GM23338 (cell line): ENCODE results near the gene MTHFR.

Experiments
- EZH2 ChIP-seq: fragments of 200-600 bp; sonication (generic); IDR thresholded peaks from one replicate; pipeline ENCODE4 v1.8.0; 2017; ENCODE audit warnings: antibody characterized with exemption, mild to moderate bottlenecking, low read depth; ENCODE audit not compliant: unreplicated experiment
- EZH2phosphoT487 ChIP-seq: fragments of 200-600 bp; sonication (generic); IDR thresholded peaks from one replicate; pipeline ENCODE4 v1.8.1; 2018; ENCODE audit warnings: antibody characterized with exemption; ENCODE audit not compliant: unreplicated experiment
- POLR2AphosphoS5 ChIP-seq: IDR thresholded peaks from 2 replicates; pipeline ENCODE4 v1.6.1; 2016; ENCODE audit warnings: antibody characterized with exemption, low read depth
- STAT1 ChIP-seq: IDR thresholded peaks from one replicate; pipeline ENCODE4 v1.6.1; 2016; ENCODE audit warnings: antibody characterized with exemption; ENCODE audit not compliant: unreplicated experiment
- TF ChIP-seq, protein P1 (sequence below), 2 experiments: fragments of 200-600 bp in 1 of 2; sonication (generic) in 1 of 2; conservative IDR thresholded peaks; 2 replicates each; pipeline versions ENCODE4 v1.5.1 to v1.6.1; 2016 to 2017; ENCODE audit warnings: antibody characterized with exemption in 2 of 2, low read depth in 2 of 2, mild to moderate bottlenecking in 2 of 2, moderate library complexity in 1 of 2

DNA sequence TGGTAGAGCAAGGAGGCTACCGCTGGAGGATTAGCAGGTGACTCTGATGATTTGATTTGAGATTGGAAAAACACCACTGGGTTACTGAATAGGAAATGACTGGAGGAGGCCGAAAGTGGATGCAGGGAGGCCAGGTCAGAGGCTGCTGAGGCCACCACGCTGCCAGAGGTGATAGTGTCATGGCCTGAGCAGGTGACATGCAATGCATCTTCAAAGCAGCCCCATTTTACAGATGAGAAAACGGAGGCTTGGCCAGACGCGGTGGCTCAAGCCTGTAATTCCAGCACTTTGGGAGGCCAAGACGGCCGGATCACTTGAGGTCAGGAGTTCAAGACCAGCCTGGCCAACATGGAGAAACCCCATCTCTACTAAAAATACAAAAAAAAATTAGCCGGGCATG lies 31.0 kb downstream of the MTHFR start:
- TF ChIP-seq, protein P1, sequence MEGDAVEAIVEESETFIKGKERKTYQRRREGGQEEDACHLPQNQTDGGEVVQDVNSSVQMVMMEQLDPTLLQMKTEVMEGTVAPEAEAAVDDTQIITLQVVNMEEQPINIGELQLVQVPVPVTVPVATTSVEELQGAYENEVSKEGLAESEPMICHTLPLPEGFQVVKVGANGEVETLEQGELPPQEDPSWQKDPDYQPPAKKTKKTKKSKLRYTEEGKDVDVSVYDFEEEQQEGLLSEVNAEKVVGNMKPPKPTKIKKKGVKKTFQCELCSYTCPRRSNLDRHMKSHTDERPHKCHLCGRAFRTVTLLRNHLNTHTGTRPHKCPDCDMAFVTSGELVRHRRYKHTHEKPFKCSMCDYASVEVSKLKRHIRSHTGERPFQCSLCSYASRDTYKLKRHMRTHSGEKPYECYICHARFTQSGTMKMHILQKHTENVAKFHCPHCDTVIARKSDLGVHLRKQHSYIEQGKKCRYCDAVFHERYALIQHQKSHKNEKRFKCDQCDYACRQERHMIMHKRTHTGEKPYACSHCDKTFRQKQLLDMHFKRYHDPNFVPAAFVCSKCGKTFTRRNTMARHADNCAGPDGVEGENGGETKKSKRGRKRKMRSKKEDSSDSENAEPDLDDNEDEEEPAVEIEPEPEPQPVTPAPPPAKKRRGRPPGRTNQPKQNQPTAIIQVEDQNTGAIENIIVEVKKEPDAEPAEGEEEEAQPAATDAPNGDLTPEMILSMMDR (conservative IDR thresholded peaks at IDR 0.05; ENCODE audit: low read depth in 2 of 2): no peak
- TF ChIP-seq POLR2AphosphoS5 (no peak), STAT1 (no peak), EZH2 (no peak), EZH2phosphoT487 (no peak)
